Cardiac fibroblast (primary cell): ENCODE data around the gene MFRP.
A peak's percentile ranks its signal among the peaks of the same experiment; 100 is the strongest.

Experiments
- DNase-seq, 2 donors: peaks; one replicate each; pipeline versions ENCODE4 v3.0.0 to v3.0.0-alpha.2; 2010; ENCODE audit warnings: low read depth in 2 of 2
- H3K4me3 ChIP-seq, 2 donors: replicated peaks in 1 of 2; 1 replicate in 1 of 2; 2 replicates in 1 of 2; pipeline ENCODE4 v1.5.1; 2011; ENCODE audit warnings: low read depth in 2 of 2, low read length in 2 of 2, mild to moderate bottlenecking in 2 of 2, moderate library complexity in 1 of 2
- TF ChIP-seq, protein P1 (sequence below): IDR thresholded peaks from one replicate; pipeline ENCODE4 v1.5.1; 2011; ENCODE audit warnings: low read depth, mild to moderate bottlenecking, low read length, inconsistent platforms

MFRP gene

DNA sequence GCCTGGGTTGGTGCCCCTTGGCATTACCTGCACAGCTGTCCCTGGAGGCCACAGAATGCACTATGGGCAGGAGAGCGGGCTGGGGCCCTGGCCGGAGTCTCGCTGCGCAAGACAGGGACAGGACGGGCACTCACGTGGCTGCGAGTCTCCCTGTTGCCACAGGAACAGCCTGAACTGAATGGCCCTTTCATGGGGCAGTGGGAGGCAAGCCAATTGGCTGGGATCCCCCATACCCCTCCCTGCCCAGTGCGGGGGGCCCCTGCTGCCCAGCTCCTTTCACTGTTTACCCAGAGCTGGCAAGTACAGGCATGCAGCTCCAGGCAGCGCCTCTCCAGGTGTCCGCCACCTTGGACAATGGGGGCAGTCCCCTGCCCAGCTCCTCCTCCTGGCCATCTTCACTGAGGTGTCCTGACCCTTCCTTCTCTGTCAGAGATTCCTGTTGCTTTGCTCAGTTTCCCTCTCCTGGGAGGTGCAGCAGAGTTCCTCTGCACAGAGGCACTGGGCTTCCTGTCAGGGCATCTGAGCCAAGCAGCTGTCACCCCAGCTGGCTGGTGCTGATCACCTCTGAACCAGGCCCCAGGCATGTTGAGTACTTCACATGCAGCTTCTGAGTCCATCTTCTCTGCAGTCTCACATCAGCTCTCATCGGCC is 29.8 kb upstream of the MFRP start:
- H3K4me3 ChIP-seq = no peak overlapping the region
- TF ChIP-seq, protein P1, sequence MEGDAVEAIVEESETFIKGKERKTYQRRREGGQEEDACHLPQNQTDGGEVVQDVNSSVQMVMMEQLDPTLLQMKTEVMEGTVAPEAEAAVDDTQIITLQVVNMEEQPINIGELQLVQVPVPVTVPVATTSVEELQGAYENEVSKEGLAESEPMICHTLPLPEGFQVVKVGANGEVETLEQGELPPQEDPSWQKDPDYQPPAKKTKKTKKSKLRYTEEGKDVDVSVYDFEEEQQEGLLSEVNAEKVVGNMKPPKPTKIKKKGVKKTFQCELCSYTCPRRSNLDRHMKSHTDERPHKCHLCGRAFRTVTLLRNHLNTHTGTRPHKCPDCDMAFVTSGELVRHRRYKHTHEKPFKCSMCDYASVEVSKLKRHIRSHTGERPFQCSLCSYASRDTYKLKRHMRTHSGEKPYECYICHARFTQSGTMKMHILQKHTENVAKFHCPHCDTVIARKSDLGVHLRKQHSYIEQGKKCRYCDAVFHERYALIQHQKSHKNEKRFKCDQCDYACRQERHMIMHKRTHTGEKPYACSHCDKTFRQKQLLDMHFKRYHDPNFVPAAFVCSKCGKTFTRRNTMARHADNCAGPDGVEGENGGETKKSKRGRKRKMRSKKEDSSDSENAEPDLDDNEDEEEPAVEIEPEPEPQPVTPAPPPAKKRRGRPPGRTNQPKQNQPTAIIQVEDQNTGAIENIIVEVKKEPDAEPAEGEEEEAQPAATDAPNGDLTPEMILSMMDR = no peak
- no peak for DNase-seq

DNA sequence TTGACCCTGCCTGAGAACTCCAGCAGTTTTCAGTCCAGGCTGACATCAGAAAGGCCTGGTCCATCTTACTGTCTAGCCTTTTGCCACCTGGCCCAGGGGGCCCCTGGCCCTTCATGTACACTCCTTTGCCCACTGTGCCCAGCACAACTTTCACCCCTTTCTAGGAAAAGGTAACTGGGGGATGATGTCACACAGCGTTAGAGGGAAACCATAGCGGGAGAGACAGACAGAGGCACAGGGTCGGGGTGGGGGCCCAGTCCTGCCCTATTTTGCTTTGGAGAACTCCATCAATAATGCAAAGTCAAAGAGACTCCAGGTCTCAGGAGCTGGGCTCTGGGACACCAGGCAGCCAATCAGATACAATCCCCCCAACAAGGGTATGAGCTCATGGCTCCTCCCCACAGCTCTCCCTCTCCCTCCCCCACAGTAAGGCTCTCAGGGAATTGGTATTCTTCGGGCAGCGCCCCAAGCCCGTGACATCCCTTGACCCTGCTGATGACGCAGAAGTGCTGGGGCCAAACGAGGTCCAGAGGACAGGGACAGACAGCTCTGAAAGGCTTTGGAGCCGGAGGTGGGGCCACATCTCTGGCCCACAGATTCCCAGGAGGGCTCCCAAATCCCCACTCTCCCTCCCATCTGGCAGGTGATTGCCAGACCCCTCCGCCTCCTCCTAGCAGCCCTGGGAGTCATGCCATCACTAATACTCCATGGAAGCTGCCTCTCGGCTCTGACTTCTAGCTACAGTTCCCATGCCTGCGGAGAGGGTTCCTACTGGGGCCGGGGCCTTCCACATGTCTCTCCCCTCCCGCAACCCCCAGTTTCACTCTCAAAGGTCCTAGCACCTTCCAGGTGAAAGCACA is 29.1 kb upstream of the MFRP start:
- H3K4me3 ChIP-seq = no peak overlapping the region
- DNase-seq = peak; percentile 75 to 83

DNA sequence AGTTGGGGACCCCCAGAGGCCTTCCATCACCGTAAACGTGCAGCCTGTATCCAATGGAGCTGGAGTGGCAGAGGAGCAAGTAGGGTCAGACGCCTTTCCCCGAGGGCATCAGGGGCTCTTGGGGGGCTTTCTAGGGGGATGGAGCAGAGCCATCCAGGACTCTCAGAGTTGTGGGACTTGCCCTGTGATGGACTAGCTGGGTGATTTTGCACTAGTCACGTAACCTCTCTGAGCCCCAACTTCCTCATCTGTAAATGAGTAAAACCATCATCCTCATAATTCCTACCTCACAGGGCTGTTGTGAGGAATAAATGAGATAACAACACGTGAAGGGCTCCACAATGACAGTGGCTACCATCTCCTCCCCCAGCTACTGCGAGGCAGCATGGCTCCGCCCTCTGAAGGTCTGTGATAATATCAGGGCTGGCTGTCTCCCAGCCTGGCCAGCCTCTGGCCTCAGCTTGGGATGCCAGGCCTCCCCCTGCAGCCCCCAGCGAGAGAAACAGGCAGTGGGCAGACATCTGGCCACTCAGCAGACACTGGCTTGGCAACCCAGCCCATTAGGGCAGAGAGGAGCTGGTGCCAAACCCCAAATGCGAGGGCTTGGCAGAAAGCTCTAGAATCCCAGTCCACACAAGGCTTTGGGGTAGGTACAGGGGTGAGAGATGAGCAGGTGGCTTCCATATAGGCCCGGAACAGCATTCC is 28.3 kb upstream of the MFRP start:
- H3K4me3 ChIP-seq = no peak overlapping the region
- no peak for DNase-seq
- TF ChIP-seq, protein P1 = no peak

More for the DNA sequence above, 29.1 kb upstream of the MFRP start:
- TF ChIP-seq, protein P1 = no peak

DNA sequence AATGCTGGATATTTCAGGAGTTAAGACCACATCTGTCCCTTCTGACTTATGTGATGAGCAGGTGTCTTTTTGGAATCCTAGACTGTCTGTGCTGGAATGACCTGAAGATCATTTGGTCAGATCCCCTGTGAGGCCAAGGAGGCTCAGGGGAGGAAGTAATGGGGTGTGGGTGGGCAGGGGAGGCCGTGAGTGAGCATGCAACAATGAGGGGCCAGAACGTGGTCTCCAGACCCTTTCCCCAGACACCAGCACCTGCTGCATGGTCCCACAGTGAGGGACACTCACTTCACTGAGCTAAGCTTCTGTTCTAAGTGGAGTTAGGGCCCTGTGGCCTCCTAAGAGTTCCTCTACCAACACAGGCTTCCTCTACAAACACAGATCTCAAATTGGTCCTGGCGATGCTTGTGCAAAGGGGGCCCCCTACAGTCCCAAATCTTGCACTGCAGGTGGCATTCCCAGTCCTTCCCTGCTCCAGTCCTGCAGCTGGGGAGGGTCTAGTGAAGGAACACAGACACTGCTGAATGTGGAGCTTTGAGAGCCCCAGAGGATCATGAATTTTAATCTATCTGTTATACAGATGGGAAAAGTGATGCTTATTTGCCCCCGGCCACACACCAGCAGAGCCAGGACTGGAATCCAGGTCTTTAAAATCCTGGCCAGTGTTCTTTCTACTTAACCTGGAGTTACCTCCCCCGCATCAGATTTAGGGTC is 27.6 kb upstream of the MFRP start:
- TF ChIP-seq, protein P1 = peak; percentile 96
- peak; percentile 79 to 85 for DNase-seq
- no peak overlapping the region for H3K4me3 ChIP-seq

DNA sequence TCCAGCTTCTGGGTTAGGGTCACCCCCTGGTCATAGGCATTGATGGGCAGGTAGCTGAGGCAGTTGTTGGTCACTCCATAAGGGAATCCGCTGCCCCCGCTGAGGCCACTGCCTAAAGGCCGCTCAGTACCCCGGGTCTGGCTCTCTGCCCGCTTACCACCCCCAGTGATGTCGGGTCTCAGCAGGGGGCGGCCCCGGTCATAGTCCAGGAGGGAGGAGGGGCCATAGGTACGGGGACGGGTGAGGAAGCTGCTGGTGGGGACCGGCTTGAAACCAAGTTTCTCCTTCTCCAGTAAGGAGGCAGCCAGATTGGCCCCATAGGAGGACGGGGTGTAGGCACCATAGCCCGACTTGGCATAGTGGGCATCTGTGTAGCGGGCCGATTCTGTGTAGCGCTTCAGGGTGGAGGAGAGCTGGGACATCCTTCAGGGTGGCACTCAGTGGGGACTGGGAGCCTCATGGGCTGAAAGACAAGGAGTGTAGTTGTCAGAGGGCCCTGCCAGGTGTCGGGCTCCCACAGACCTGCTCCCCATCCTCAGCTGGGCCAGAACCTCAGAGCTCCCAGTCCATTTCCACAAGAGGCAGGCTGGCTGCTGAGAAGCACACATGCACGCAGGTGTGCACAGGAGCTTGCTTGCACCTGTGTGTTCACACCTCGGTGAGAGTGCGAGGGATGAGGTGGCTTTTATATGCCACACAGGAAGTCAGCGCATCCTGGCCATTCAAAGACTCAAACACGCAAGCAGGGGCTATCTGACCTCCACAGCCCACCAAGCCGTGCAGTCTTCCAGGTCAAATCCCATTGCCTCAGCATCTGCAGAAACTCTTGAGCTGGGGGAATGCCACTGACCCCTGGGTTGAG is 26.8 kb upstream of the MFRP start:
- TF ChIP-seq, protein P1 = no peak
- no peak for DNase-seq
- H3K4me3 ChIP-seq = no peak overlapping the region
